ENCODE data around the gene PSG5.
"Not testable (repeated sequence)": the region's sequence is repeated elsewhere in the genome, so short reads cannot be mapped to it uniquely, and the experiment has no call there.

DNA sequence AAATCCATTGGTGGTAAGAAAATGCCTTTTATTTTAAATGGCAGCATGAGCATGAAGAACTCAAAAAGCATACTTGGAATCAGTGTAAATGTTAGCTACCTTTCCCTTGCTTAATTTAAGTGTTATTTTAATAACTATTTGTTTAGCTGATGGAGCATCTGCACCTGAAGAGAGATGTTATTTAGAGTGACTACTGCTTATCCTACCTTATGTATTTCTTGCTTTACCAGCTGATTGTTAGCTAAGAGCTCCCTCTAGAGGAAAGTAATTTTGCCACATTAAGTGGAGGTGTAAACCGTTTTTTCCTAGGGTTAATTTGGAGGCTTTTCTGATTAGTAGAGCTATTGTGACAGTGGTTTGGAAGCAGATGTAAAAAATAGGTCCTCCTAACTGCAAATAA lies 40.6 kb upstream of the PSG5 start:
- TF ChIP-seq, protein P1, sequence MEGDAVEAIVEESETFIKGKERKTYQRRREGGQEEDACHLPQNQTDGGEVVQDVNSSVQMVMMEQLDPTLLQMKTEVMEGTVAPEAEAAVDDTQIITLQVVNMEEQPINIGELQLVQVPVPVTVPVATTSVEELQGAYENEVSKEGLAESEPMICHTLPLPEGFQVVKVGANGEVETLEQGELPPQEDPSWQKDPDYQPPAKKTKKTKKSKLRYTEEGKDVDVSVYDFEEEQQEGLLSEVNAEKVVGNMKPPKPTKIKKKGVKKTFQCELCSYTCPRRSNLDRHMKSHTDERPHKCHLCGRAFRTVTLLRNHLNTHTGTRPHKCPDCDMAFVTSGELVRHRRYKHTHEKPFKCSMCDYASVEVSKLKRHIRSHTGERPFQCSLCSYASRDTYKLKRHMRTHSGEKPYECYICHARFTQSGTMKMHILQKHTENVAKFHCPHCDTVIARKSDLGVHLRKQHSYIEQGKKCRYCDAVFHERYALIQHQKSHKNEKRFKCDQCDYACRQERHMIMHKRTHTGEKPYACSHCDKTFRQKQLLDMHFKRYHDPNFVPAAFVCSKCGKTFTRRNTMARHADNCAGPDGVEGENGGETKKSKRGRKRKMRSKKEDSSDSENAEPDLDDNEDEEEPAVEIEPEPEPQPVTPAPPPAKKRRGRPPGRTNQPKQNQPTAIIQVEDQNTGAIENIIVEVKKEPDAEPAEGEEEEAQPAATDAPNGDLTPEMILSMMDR (IDR thresholded peaks at IDR 0.05): not testable (repeated sequence)
- TF ChIP-seq POLR2A (IDR thresholded peaks at IDR 0.05): not testable (repeated sequence)
